SKM-1 (cell line): Measurements from ENCODE around the gene RYK.
"Not testable (repeated sequence)": the region's sequence is repeated elsewhere in the genome, so short reads cannot be mapped to it uniquely, and the experiment has no call there.

Experiments used
- DNase-seq: peaks from one replicate; lab custom pipeline; 2025; ENCODE audit not compliant: unreplicated experiment; lab: John Stamatoyannopoulos, UW

The RYK gene

GRCh38 chr3:134255404-134255803, 4.7 kb upstream of the RYK start:
- no peak for DNase-seq

GRCh38 chr3:134253475-134254226, 3.0 kb upstream of the RYK start:
- peak; percentile 68 for DNase-seq

- DNase-seq = no peak
Observed at GRCh38 chr3:134252766-134253165, 2.1 kb upstream of the RYK start.

GRCh38 chr3:134251731-134252391, 1.2 kb upstream of the RYK start:
- no peak for DNase-seq

- no peak for DNase-seq
Observed at GRCh38 chr3:134249935-134250716, 533 bp downstream of the RYK start.

- DNase-seq = no peak
Observed at GRCh38 chr3:134249296-134249841, 1.3 kb downstream of the RYK start.

GRCh38 chr3:134244921-134245320, 5.7 kb downstream of the RYK start:
- DNase-seq = no peak

GRCh38 chr3:134242649-134243617, 7.7 kb downstream of the RYK start:
- DNase-seq = no peak

GRCh38 chr3:134239538-134239937, 11.1 kb downstream of the RYK start:
- DNase-seq = no peak

- no peak for DNase-seq
Observed at GRCh38 chr3:134237454-134238145, 13.1 kb downstream of the RYK start.

- DNase-seq = no peak
Observed at GRCh38 chr3:134236505-134237170, 14.0 kb downstream of the RYK start.

- DNase-seq = no peak
Observed at GRCh38 chr3:134235577-134236076, 15.0 kb downstream of the RYK start.

- DNase-seq = no peak
Observed at GRCh38 chr3:134232951-134233350, 17.7 kb downstream of the RYK start.

- DNase-seq = no peak
Observed at GRCh38 chr3:134232151-134232550, 18.5 kb downstream of the RYK start.

- DNase-seq = no peak
Observed at GRCh38 chr3:134231131-134231530, 19.5 kb downstream of the RYK start.

- DNase-seq = no peak
Observed at GRCh38 chr3:134229038-134229437, 21.6 kb downstream of the RYK start.

- no peak for DNase-seq
Observed at GRCh38 chr3:134228479-134228878, 22.2 kb downstream of the RYK start.

GRCh38 chr3:134228035-134228434, 22.6 kb downstream of the RYK start:
- no peak for DNase-seq

- not testable (repeated sequence) for DNase-seq
Observed at GRCh38 chr3:134224796-134225156, 25.9 kb downstream of the RYK start.
